HTERT RPE-1 (cell line): ENCODE measurements around the gene RPS21.

ENCODE experiments used
- in situ Hi-C: fragments of 300-500 bp; cut with MboI; formaldehyde crosslinking; loops from 4 replicates; pipeline ENCODE4 v1.14.3; 2020; ENCODE audit warnings: low sequenced_read_pairs

The RPS21 gene

DNA sequence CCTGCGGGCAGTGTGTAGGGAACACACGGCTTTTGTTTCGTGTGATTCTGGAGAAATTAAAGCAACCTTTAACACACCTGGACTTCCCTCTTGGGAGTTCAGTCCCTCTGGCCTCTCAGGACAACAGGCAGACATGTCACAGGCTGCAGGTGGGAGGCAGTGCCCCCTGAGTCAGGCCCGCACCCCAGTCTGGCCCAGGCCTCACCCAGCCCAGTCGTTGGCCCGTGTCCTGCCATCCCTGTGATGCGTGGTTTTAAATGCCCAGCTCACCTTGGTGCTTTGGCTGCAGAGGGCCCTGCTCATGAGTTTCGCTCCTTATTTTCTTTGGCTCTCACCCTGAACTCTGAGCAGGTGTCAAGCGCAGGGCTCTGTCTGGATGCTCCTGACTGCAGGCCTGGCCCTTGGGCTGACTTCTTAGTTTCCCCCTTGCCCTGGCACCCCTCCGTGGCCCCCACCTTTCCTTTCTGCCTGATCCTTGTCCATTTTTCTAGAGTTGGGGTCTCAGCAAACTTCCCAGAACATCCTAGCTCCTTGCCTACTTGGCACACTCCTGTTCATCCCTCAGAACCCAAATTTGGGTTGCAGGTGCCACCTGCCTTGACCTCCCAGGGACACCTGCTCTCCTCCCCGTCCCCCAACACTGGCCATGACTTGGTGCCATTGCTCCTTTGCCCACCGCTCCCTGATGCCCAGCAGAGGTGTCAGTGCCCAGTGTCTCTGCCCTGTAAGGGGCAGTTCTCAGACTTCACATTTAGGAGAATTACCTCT lies 22.4 kb downstream of the RPS21 start:
- in situ Hi-C loops, result no loop called here

DNA sequence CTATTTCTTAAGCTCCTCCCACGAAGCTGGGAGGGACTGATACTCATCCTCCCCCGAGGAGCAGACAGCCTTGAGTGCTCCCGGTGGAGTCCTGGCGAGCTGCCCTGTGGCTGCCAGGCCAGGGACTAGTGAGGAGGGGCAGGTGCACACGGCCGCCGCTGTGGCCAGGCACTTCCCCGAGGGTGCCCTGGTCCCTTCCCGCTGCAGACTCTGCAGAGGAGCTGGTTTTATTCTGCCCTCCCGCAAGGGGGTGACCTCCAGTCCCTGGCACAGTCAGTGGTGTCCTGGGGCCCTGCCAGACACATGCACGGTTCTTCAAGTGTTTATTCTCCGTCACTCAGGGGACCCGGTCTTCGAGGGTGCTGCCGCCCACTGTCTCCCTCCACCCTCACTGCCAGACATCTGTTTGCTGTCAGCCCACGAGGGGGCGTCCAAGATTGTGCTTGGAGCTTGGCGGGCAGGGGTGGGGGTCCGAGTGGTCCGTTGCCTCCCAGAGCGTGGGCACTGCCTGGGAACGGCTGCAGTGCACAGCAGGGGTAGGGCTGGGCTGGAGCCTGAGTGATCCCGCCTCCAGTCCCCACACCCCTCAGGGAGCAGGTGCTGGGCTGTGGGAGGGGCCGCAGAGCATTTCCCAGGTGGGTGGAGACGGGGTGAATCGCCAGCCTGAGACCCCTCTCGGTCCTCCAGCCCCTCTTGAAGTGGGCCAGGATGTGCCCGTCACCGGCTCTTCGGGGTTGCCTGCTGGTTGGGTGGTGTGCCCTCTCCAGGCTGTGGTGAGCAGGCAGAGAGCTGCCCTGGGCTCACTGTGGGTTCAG lies 23.2 kb downstream of the RPS21 start:
- in situ Hi-C loops, result no loop called here

DNA sequence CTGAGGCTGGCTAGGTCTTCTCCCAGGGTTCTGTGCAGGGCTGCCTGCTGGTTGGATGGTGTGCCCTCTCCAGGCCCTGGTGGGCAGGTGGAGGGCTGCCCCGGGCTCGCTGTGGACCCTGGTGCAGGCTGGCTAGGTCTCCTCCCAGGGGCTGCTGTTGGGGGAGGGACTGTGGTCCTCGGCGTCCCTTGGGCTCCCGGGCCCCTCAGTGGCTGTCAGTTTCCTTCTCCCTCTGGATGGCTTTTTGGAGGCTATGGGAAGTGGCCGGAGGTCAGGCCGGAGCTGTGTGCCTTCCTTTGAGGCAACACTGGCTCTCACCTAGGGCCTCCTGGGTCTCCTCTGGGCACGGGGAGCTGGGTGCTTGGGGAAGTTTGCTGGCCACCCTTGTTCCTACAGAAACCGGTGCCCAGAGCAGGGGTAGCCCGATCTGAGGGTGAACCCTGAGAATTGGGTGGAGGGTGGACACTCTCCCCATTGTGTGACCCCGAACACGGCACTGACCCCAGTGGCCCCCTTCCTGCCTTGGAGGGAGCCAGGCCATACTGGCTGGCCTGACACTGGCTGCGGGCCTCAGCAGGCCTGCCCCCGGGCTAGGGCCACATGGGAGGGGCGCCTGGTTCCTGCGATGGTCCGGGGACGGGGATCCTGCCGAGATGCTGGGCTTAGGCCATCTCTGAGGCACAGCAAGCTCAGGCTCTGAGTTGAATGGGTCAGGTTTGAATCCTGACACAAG lies 24.0 kb downstream of the RPS21 start:
- in situ Hi-C loops, result no loop called here

DNA sequence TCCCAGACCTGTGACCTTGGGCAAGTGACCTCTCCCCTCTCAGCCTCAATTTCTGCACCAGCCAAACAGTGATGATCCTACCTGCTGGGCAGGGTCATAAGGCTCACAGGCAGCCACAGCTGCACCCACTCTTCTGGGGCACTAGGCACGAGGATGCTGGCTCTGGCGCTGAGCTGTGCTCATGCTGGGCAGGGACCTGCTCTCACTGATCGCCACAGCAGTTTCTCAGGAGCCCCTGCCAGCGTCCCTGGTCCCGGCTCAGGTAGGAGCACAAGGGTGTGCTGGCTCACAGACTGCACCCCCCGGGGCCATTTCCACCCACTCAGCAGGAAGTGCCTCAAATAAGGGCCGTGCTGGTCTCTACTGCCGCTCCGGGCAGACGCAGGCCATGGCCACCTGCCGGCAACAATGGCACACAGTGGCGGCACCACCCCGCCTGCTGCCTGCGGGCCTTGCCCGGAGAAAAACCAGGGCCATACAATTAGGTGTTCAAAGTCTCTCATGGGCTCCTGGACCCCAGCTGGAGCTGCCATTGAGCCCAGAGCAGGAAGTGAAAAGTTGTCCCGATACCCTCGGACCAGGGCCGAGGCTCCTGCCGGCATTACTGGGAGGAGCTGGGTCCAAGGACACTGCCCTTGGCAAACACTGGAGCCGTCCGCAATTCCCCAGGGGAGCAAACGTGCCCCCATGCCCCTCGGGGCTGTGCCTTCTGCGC lies 24.7 kb downstream of the RPS21 start:
- in situ Hi-C loops, result no loop called here

DNA sequence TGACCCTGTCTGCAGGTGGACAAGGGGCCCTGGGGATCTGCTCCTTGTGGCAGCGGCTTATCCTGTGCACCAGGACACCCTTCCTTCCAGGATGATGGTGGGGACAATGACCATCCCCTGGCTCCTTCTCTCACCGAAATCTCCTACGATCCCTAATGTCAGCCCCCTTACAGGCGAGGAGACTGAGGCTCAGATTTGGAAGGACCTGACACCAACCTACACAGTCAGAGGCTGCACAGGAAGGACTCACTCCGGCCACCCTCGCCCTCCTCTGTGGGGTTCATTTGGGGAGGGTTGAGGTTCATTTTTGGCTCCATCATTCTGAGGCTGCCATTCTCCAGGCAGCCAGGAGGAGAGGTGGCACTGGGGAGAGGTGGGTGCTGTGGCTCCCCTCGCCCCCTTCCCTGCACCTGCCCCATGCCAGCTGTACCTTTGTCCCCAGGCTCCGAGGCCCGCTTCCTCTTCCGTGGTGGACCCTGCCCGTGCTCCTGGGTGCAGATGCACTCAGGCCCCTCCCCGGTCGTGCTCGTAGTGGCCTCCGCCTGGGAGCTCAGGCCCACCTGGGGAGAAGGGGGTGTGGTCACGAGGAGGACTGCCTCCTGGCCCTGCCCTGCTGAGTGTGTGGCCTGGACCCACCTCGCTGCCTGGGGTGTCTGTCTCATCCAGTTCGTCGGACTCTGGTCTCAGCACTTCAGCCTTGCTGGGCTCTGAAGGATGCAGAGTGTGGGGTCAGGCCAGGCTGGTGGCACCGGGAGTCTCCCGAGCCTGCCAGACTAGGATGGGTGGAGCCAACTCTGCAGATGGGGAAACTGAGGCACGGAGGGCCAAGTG lies 25.5 kb downstream of the RPS21 start:
- in situ Hi-C loops, result no loop called here

DNA sequence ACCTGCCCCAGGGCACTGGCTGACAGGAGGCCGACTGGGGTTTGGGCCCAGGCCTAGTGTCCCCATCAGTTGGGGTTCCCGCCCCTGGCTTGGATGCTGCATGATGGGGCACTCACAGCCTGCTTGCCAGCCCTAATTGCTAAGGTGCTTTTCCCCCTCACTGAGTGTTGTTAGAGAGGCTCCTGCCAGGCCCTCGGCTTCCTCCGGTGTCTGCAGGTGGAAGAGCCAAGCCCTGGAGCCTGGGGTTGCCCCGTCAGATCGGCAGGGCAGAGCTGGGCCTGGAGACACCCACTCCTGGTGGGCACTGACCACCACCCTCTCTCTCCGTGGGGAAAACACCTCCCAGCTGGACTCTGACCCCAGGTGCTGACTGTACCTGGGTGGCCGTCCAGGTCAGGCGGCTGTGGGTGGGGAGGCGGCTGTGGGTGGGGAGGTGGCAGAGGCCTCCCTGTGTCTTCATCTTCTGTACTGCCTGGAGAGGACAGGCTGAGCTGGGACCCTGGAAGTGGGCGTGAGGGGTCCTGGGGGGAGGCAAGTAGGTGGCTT lies 26.2 kb downstream of the RPS21 start:
- in situ Hi-C loops, result no loop called here

DNA sequence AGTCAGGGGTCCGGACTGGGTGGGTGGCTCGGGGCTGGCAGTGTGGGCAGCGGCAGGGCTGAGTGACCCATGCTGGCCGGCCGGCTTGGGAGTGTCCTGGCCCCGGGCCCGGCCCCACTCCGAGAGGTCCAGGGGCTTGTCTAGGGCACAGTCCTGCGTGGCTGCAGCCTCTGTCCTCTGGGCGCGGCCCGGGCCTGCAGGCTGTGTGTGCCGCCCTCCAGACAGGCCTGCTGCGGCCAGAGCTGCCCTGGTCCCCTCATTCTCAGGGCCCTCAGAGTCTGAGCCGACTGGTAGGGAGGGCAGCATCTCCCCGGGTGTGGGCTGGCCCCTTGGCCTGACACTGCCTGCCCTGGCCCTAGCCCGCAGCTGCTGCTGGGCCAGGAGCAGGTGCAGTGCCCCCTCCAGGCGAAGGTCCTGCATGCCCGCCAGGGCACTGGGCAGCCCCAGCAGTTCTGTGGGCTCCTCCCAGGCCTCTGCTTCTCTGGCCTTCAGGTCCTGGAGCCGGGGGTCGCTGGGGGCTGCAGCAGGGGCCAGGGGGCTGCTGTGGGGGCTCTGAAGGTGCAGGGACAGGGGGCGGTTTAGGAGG lies 27.1 kb downstream of the RPS21 start:
- in situ Hi-C loops, result no loop called here

DNA sequence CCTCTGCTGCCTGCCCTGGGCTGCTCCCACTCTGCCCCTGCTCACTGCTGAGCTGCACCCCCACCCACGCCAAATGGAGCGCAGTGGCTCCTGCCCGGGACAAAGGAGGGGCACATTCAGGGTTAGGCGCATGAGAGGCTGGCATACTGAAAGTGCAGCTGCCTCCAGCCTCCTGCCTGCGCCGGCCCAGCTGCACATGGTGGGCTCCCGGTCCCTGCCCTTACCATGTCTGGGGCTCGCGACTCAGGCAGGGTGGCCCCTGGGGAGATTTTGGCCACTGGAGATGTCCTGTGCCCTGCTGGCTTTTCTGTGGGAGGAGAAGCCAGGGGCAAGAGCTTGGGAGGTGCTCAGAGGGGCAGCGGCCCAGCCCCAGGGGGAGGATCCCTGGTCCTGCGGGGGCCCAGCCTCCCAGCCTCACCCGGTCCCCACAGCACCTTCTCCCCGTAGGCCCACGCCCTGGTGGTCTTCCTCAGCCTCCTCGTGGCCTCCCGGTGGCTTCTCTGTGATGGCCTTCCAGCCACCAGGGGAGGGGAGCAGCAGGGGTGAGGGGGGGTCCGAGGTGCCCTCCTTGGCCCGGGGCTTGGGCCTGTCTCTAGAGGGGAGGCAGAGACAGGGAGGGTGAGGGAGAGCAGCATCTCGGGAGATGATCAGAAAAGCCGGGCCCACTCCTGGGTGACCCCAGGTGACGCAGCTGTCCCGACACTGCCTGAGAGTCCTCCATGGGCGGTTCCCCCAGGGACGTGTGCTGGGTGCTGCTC lies 28.6 kb downstream of the RPS21 start:
- in situ Hi-C loops, result no loop called here

DNA sequence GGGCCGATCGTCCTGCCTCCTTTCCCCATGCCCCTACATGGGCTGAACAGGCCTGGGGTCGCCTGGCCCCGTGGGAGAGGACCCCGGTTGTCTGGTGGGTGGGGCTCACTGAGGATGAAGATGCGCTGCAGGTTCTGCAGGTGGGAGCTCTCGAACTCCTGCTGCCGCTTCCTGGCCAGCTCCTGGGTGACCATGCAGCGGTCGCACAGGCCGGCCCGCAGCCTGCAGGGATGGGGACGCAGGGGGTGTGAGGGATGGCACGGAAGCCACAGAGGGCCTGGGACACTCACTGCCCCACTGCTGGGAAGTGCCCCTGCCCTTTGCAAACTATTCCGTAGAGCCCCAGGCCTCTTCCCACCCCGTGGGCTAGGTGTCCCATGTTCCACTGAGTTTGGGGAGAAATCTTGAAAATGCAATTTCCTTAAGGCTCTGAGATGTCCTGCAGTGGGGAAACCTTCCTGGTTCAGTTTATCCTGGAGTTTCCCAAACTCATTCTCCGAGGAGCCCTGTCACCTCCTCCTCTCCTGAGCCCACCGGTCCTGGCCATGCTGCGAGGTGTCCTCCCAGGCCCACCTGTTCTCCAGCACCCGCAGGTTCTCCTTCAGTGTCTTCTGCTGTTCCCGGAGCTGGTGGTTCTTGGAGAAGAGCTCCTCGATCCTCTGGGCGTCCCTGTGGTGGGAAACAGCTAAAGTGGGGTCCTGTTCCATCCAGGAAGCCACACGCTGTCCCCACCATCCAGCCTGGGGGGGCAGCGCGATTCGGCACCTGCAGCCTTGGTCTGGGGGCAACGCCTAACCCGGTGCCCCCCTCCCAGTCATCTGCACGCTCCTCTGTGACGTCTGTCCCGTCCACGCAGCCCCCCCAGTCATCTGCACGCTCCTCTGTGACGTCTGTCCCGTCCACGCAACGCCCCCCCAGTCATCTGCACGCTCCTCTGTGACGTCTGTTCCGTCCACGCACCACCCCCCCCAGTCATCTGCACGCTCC lies 30.0 kb downstream of the RPS21 start:
- in situ Hi-C loops, result no loop called here

DNA sequence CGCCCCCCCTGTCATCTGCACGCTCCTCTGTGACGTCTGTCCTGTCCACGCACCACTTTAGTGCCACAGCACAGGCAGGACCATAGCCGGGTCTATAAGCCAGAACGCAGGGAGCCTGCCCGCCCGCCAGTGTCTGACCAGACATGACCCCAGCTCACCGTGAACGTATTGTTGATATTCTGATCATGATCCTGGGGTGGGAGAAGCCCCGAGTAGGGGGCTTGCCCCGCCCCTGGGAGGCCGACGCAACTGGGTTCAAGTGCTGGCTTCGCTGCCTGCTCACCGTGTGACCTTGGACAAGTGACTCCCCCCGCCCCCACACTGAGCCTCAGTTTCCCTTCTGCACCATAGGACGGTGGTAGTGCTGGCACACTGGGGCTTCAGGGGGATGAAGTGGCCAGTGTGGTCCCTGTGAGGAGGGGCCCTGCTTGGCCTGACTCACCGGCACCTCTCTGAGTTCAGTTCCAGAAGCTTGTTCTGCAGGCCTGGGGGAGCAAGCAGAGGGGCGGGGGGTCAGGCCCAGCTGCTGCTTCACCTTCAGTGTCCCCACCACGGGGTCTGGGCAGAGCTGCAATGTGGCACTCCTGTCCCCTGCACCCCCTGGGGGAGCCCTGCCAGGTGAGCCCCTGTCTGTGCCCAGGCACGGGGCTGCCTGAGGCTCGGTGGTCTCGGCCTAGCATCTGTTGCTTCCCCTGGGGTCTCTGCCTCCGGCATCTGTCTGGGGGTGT lies 31.2 kb downstream of the RPS21 start:
- in situ Hi-C loops, result no loop called here

DNA sequence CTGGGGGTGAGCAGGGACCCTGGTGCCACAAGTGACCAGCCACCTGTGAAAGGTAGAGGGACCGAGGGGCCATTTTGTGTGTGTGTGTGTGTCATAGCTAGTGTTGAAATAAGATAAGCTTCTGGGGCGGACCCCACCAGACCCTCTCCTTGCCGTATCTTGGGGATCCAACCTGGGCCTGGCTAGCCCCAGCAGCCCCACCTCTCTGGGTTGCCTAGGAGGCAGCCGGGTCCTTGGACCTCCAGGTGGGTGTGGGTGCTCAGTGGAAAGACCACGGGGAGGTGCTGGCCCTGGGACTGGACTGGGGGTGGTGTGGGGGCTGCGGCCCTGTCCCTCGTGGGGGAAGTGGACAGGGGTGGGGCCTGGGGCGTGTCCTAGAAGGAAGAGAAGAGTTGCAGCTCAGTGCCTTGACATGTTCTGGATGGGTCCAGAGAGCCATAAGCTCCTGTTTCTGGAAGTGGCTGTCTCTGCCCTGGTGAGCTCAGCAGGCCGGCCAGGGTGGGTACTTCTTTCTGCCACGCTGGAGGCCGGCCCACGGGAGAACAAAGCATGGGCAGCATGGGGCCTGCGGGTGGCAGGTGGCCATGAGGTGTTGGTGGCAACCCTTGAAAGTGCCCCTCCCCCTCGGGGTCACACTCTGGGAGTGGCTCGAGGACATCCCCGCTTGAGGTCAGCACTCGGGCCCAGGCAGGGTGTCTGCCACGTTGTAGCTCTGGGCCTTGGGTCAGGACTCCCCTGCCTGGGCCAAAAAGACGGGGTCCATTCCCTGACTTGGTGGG lies 32.0 kb downstream of the RPS21 start:
- in situ Hi-C loops, result no loop called here

DNA sequence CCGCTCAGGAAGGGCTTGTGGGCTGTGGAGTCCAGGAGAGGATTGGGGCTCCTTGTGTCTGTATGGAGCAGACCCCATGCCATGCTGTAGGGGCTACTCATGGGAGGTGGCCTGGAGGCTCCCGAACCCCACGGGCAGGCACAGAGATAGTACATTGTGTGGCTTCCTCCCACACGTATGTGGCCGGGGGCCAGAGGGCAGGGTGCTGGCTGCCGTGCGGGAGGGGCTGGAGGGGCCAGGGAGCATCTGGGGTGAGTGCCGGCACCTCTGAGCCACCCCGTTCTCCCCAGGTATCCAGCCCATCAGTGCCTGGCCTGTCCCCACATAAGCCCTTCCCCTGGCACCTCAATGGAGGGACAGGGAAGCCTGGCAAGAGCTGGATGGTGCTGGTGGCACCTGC lies 32.9 kb downstream of the RPS21 start:
- in situ Hi-C loops, result no loop called here

DNA sequence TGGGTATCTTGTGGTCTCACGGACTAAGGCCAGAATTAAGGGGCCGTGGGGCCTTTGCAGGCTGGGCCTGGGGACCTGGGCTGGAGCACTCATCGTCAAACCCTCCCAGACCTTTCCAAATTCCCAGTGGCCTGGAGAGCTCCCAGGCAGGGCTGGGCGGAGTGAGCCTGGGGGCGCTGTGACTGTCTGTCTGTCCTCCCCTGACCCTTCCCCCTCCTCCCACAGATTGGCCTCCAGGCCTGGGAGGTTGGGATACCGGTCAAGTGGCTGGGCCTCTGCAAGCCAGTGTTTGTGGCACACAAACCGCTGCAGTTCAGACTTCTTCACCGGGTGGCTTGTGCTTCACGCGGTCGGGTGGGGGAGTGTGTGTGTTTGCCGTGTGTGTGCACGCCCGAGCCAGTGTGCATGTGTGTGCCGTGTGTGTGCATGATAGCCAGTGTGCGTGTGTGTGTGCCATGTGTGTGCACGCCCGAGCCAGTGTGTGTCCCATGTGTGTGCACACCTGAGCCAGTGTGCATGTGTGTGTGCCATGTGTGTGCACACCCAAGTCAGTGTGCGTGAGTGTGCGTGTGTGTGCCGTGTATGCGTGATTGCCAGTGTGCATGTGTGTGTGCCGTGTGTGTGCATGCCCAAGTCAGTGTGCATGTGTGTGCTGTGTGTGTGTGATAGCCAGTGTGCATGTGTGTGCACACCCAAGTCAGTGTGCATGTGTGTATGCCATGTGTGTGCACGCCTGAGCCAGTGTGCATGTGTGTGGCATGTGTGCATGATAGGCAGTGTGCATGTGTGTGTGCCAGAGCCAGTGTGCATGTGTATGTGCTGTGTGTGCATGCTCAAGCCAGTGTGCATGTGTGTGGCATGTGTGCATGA lies 34.2 kb downstream of the RPS21 start:
- in situ Hi-C loops, result no loop called here

DNA sequence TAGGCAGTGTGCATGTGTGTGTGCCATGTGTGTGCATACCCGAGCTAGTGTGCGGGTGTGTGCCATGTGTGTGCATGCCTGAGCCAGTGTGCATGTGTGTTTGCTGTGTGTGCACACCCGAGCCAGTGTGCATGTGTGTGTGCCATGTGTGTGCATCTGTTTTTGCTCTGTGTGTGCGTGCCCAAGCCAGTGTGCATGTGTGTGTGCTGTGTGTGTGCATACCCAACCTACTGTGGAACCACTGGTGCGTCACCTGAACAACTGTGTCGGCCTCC lies 34.8 kb downstream of the RPS21 start:
- in situ Hi-C loops, result no loop called here

DNA sequence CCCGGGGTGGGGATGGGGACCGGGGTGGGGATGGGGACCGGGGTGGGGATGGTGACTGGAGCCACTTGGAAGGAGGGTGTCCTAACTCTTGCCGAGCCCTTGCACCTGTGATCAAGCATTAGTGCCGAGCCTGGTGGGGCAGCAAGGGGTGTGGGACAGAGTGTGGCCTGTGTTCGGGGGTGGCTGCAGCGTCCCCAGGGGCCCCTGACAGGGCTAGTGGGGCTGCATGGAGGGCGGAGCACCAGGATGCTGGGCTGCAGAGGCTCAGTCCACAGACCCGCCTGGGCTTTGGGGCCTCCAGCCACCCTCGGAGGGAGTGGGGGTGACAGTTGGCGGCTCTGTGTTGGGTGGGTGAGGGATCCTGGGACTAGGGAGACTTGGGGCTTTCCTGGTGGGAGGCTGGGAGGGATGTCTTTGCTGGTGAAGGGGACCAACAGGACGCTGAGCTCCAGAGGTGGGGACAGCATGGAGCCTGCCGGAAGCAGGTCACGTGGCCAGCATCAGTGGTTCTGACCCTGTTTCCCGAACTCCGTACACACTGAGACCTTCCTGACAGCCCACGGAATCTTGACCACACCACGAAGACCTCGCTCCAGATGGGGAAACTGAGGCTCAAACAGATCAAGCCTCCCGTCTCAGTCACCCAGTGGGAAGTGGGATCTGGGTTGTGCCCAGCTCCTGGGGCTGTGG lies 35.9 kb downstream of the RPS21 start:
- in situ Hi-C loops, result no loop called here
